HepG2 (cell line): Measurements from ENCODE around the gene ARL4D. TPM values are rescaled to one million over a fixed set of nuclear protein-coding genes. Genes with fewer than 3 reads are reported as not detected.

Source experiments
- ATAC-seq: fragments of 200-7000 bp; cut with Tn5 transposase; 3 replicates; pipeline ENCODE4 v1.9.1; 2020; ENCODE audit warnings: mild to moderate bottlenecking, moderate library complexity
- BruUV-seq: library from RNA; stranded (reverse); fragments of 400-500 nt; replicated peaks from 2 replicates; lab custom pipeline; 2021; lab: Mats Ljungman, UMichigan
- CTCF ChIA-PET: fragments of 300-600 bp; formaldehyde crosslinking; extraction: SDS; loops from one replicate; lab custom pipeline; 2021; ENCODE audit warnings: low total read pairs, inconsistent platforms, low intra/inter-chr PET ratio; lab: Yijun Ruan, JAX
- POLR2A ChIA-PET: fragments of 350-600 bp; sonication (Branson Sonifier 250); formaldehyde crosslinking; loops from one replicate; lab custom pipeline; 2020; ENCODE audit warnings: antibody characterized with exemption, inconsistent platforms; lab: Yijun Ruan, JAX
- DNase-seq: peaks from one replicate; pipeline ENCODE4 v3.0.0-alpha.2; 2015; ENCODE audit warnings: low spot score
- FAIRE-seq: peaks from 3 replicates; lab custom pipeline; 2011; peaks lifted over from hg19 to GRCh38; lab: Jason Lieb, UNC
- H2AFZ ChIP-seq: one replicate; pipeline ENCODE4 v1.6.1; 2011; ENCODE audit warnings: low read length, inconsistent platforms
- H3K27ac ChIP-seq: fragments of 300-600 bp; 3 replicates; pipeline ENCODE4 v1.8.0; 2011; ENCODE audit warnings: mixed run types, mild to moderate bottlenecking, mixed read lengths, low read length, inconsistent platforms; ENCODE audit not compliant: insufficient read depth; ENCODE audit errors: extremely low read length
- H3K27me3 ChIP-seq, 2 experiments: fragments of 200-600 bp in 1 of 2; 2 replicates in 1 of 2; 3 replicates in 1 of 2; pipeline versions ENCODE4 v1.6.0 to v1.8.0; 2011; ENCODE audit warnings: low read length in 2 of 2, mild to moderate bottlenecking in 2 of 2, moderate library complexity in 2 of 2, inconsistent platforms in 1 of 2; ENCODE audit not compliant: insufficient read depth in 2 of 2, control insufficient read depth in 1 of 2
- H3K36me3 ChIP-seq, 2 experiments: fragments of 200-600 bp in 1 of 2; replicated peaks in 1 of 2; 2 replicates in 1 of 2; 3 replicates in 1 of 2; pipeline versions ENCODE4 v1.5.1 to v1.8.0; 2011; ENCODE audit warnings: low read length in 2 of 2, inconsistent platforms in 1 of 2; ENCODE audit not compliant: insufficient read depth in 2 of 2, control insufficient read depth in 1 of 2
- H3K4me1 ChIP-seq: 2 replicates; pipeline ENCODE4 v1.5.1; 2012; ENCODE audit warnings: low read length, inconsistent platforms; ENCODE audit not compliant: insufficient read depth
- H3K4me2 ChIP-seq: 2 replicates; pipeline ENCODE4 v1.6.0; 2011; ENCODE audit warnings: low read depth, low read length, inconsistent platforms
- H3K4me3 ChIP-seq, 3 experiments: fragments of 200-600 bp in 1 of 3; sonication (generic), shearing (Covaris generic) in 1 of 3; replicated peaks in 1 of 3; 2 replicates each; pipeline ENCODE4 v1.5.1; 2011 to 2016; ENCODE audit warnings: low read length in 3 of 3, inconsistent platforms in 2 of 3, low read depth in 2 of 3, mild to moderate bottlenecking in 2 of 3, control low read depth in 1 of 3, mixed read lengths in 1 of 3; ENCODE audit not compliant: insufficient read depth in 1 of 3
- H3K79me2 ChIP-seq: one replicate; pipeline ENCODE4 v1.6.1; 2011; ENCODE audit warnings: low read length, inconsistent platforms; ENCODE audit not compliant: insufficient read depth
- H3K9ac ChIP-seq: 2 replicates; pipeline ENCODE4 v1.6.0; 2011; ENCODE audit warnings: mild to moderate bottlenecking, low read depth, low read length, inconsistent platforms; ENCODE audit not compliant: insufficient read depth
- H3K9me3 ChIP-seq: 2 replicates; pipeline ENCODE4 v1.5.1; 2012; ENCODE audit warnings: mild to moderate bottlenecking, low read length
- H4K20me1 ChIP-seq: 2 replicates; pipeline ENCODE4 v1.6.0; 2011; ENCODE audit warnings: inconsistent platforms, mild to moderate bottlenecking, low read length, moderate library complexity; ENCODE audit not compliant: insufficient read depth
- CREB1 ChIP-seq, 2 experiments: fragments of 450-650 bp in 1 of 2; IDR thresholded peaks; 2 replicates each; pipeline ENCODE4 v1.6.1; 2016 to 2017; ENCODE audit warnings: control low read depth in 1 of 2, mild to moderate bottlenecking in 1 of 2, missing compliant biosample characterization in 1 of 2, missing genetic modification characterization in 1 of 2
- KLF13 ChIP-seq: sonication (generic); formaldehyde crosslinking; IDR thresholded peaks from 2 replicates; pipeline ENCODE4 v1.4.0; 2020; ENCODE audit warnings: mild to moderate bottlenecking, missing genetic modification reagents
- KLF6 ChIP-seq: IDR thresholded peaks from 2 replicates; pipeline ENCODE4 v1.8.0; 2016; ENCODE audit warnings: missing biosample characterization, missing genetic modification reagents
- MEIS1 ChIP-seq: sonication (generic); formaldehyde crosslinking; IDR thresholded peaks from 2 replicates; pipeline ENCODE4 v1.9.0; 2021; ENCODE audit warnings: mild to moderate bottlenecking, missing genetic modification reagents, moderate library complexity, borderline replicate concordance
- MTF1 ChIP-seq: sonication (generic); formaldehyde crosslinking; IDR thresholded peaks from 2 replicates; pipeline ENCODE4 v1.5.0; 2020; ENCODE audit warnings: missing genetic modification reagents
- NBN ChIP-seq: fragments of 450-650 bp; conservative IDR thresholded peaks from 2 replicates; pipeline ENCODE4 v1.6.1; 2017
- NFE2 ChIP-seq: sonication (generic); formaldehyde crosslinking; IDR thresholded peaks from 2 replicates; pipeline ENCODE4 v1.4.0; 2020; ENCODE audit warnings: missing genetic modification reagents
- NPAS2 ChIP-seq: sonication (generic); formaldehyde crosslinking; IDR thresholded peaks from 2 replicates; pipeline ENCODE4 v1.8.0; 2022; ENCODE audit warnings: mild to moderate bottlenecking, missing genetic modification reagents, borderline replicate concordance
- PHF8 ChIP-seq: sonication (generic); formaldehyde crosslinking; IDR thresholded peaks from 2 replicates; pipeline ENCODE4 v1.5.0; 2020; ENCODE audit warnings: missing genetic modification reagents
- STAG1 ChIP-seq: sonication (generic); formaldehyde crosslinking; IDR thresholded peaks from 2 replicates; pipeline ENCODE4 v1.4.0; 2020; ENCODE audit warnings: missing genetic modification reagents
- ZNF251 ChIP-seq: sonication (generic); formaldehyde crosslinking; IDR thresholded peaks from 2 replicates; pipeline ENCODE4 v1.9.0; 2021; ENCODE audit warnings: mild to moderate bottlenecking, missing genetic modification reagents
- ZNF296 ChIP-seq: sonication (generic); formaldehyde crosslinking; conservative IDR thresholded peaks from 2 replicates; pipeline ENCODE4 v1.5.0; 2020; ENCODE audit warnings: mild to moderate bottlenecking, missing genetic modification reagents
- ZNF430 ChIP-seq: sonication (generic); formaldehyde crosslinking; IDR thresholded peaks from 2 replicates; pipeline ENCODE4 v1.9.0; 2021; ENCODE audit warnings: mild to moderate bottlenecking, missing genetic modification reagents
- ZNF776 ChIP-seq: sonication (generic); formaldehyde crosslinking; IDR thresholded peaks from 2 replicates; pipeline ENCODE4 v1.4.0; 2020; ENCODE audit warnings: mild to moderate bottlenecking, missing genetic modification reagents
- WGBS: methylation state at CpG from one replicate; pipeline ENCODE4 v1.1.6; 2017; ENCODE audit warnings: low lambda C conversion rate; 5-methylcytosine and 5-hydroxymethylcytosine counted together
- in situ Hi-C: cut with HindIII; loops from 2 replicates; pipeline ENCODE4 v1.10.0; 2017; ENCODE audit warnings: low pct_unique_long_range_greater_than_20kb; ENCODE audit not compliant: extremely low pct_ligation_motif_present
- intact Hi-C: fragments of 100-400 bp; cut with micrococcal nuclease; formaldehyde crosslinking; loops from one replicate; pipeline ENCODE4 v1.10.0; 2022; ENCODE audit not compliant: unreplicated experiment
- polyA plus RNA-seq, 8 experiments: library from polyadenylated mRNA; depleted of rRNA in 3 of 8; stranded (reverse) in 7 of 8; unstranded in 1 of 8; fragments of >200 nt; fragmentation: Illumina TruSeq in 4 of 8; extraction: Trizol in 4 of 8; gene quantifications; 2 replicates each; pipeline versions ENCODE4 v1.2.1 to v1.2.3, GENCODE V29; 2011 to 2016; ENCODE audit warnings: low read depth in 4 of 8, missing spikeins in 1 of 8, mixed read lengths in 1 of 8; ENCODE audit not compliant: insufficient read depth in 1 of 8
- total RNA-seq, 5 experiments: library from RNA; depleted of rRNA; stranded (reverse); fragments of >200 nt; fragmentation: Illumina TruSeq; extraction: Trizol; gene quantifications; 2 replicates each; pipeline ENCODE4 v1.2.3, GENCODE V29; 2016; ENCODE audit warnings: low read depth in 1 of 5
- TF ChIP-seq, protein P1 (sequence below): sonication (generic); formaldehyde crosslinking; IDR thresholded peaks from 2 replicates; pipeline ENCODE4 v1.9.0; 2022; ENCODE audit warnings: low read depth, missing genetic modification reagents
- TF ChIP-seq, protein P2 (sequence below): sonication (generic); formaldehyde crosslinking; IDR thresholded peaks from 2 replicates; pipeline ENCODE4 v1.8.1; 2023; ENCODE audit warnings: mild to moderate bottlenecking, missing genetic modification reagents, borderline replicate concordance
- TF ChIP-seq, protein P3 (sequence below): sonication (generic); formaldehyde crosslinking; conservative IDR thresholded peaks from 2 replicates; pipeline ENCODE4 v1.8.1; 2023; ENCODE audit warnings: missing genetic modification reagents
- TF ChIP-seq, protein P4 (sequence below): sonication (generic); formaldehyde crosslinking; IDR thresholded peaks from 2 replicates; pipeline ENCODE4 v1.8.0; 2022; ENCODE audit warnings: mild to moderate bottlenecking, missing genetic modification reagents, borderline replicate concordance

ARL4D gene
- total and polyA plus RNA-seq, 2 of the 13 experiments (the other 11 are each of a cell fraction or from before 2014, with no cell fraction given): 9.0 to 25.9 TPM

DNA sequence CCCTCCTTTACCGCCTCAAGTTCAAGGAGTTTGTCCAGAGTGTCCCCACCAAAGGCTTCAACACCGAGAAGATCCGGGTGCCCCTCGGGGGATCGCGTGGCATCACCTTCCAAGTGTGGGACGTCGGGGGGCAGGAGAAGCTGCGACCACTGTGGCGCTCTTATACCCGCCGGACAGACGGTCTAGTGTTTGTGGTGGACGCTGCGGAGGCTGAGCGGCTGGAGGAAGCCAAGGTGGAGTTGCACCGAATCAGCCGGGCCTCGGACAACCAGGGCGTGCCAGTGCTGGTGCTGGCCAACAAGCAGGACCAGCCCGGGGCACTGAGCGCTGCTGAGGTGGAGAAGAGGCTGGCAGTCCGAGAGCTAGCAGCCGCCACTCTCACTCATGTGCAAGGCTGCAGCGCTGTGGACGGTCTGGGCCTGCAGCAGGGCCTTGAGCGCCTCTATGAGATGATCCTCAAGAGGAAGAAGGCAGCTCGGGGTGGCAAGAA lies 1.1 kb downstream of the ARL4D start (continued):
- TF ChIP-seq, protein P1, sequence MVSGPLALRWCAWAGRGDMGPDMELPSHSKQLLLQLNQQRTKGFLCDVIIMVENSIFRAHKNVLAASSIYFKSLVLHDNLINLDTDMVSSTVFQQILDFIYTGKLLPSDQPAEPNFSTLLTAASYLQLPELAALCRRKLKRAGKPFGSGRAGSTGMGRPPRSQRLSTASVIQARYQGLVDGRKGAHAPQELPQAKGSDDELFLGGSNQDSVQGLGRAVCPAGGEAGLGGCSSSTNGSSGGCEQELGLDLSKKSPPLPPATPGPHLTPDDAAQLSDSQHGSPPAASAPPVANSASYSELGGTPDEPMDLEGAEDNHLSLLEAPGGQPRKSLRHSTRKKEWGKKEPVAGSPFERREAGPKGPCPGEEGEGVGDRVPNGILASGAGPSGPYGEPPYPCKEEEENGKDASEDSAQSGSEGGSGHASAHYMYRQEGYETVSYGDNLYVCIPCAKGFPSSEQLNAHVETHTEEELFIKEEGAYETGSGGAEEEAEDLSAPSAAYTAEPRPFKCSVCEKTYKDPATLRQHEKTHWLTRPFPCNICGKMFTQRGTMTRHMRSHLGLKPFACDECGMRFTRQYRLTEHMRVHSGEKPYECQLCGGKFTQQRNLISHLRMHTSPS (CRISPR knock-in tag): no peak
- TF ChIP-seq, protein P2, sequence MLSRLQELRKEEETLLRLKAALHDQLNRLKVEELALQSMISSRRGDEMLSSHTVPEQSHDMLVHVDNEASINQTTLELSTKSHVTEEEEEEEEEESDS (CRISPR knock-in tag): no peak
- TF ChIP-seq CREB1 (IDR thresholded peaks at IDR 0.05): no peak
- TF ChIP-seq CREB1 (CRISPR knock-in tag; IDR thresholded peaks at IDR 0.05): no peak
- peak; percentile 42 for TF ChIP-seq ZNF776 (CRISPR knock-in tag)
- TF ChIP-seq KLF13 (CRISPR knock-in tag): no peak

DNA sequence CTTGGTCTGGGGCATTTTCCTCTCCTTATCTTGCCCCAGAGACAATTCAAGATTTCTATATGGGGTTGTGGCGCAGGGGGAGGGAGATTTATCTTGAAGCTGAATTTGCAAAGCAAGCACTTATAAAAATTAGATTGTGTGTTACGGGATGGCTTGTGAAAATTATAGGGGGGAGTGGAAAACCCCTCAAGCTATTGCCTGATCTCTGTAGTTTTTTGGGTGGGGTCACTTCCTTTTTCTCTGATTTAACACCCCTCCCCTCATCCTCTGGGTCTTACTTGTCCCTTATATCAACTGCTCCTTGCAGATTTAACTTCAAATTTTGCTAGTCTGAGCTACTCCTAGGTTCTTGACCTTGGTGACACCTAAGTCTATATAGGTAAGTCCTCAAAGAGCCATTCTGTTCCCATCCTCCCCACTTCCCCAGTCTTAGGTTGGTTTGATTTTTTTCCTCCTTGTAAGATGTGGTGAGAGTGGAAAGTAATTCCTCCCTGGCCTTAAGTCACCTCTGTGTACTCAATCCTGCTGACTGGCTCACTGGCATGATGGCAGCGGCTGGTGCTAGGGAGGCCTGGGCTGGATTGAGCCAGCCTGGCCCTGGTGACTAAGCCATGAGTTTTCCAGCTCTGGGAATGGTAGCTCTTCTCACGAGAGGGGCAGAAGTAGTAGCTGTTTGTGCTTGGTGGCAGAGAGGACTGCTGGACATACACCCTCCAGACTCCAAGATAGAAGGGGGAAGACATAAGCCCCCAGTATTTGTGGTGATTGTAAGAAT lies 2.3 kb downstream of the ARL4D start:
- peaks cover 28% of the 10 kb centered on the region for H3K79me2 ChIP-seq
- WGBS: 77% methylated on average over 4 of the region's 4 CpGs
- H3K27me3 ChIP-seq: no peaks in the 10 kb centered on the region; a peak in 1 of 5 replicates
- DNase-seq (no peak), ATAC-seq (no peak), FAIRE-seq (no peak)
- peak overlapping the region in 2 of 3 experiments; percentile 27 to 77; a peak in 2 of 6 replicates for H3K4me3 ChIP-seq
- in situ Hi-C loops: no loop called here
- no TSS peak for BruUV-seq
- H3K4me2 ChIP-seq: peak overlapping the region; percentile 100
- H3K9me3 ChIP-seq: no peaks in the 10 kb centered on the region
- no peak overlapping the region for H3K27ac ChIP-seq
- CTCF ChIA-PET: no interaction called here
- H4K20me1 ChIP-seq: peaks cover 14% of the 10 kb centered on the region; the same call in 1 of the 2 replicates
- intact Hi-C loops: no loop called here
- peaks cover 67% of the 10 kb centered on the region for H3K4me1 ChIP-seq
- H2AFZ ChIP-seq: no peak overlapping the region
- peak overlapping the region; percentile 87; the same call in 1 of the 2 replicates for H3K9ac ChIP-seq
- H3K36me3 ChIP-seq: peaks cover 0 to 2% of the 10 kb centered on the region in 2 experiments; a peak in 2 of 5 replicates
- POLR2A ChIA-PET: interaction anchor here (0.7 to 13.3 kb wide), 12 partner anchors 8 to 80 kb away, joined by 3 to 485 read pairs (median 6); partner anchors contain the start of gene DHX8
- TF ChIP-seq ZNF251 (CRISPR knock-in tag) (no peak), MEIS1 (CRISPR knock-in tag) (no peak), NFE2 (CRISPR knock-in tag) (no peak), KLF6 (no peak), ZNF430 (CRISPR knock-in tag) (no peak), ZNF296 (CRISPR knock-in tag) (no peak), MTF1 (no peak), NBN (no peak), PHF8 (no peak), NPAS2 (no peak), STAG1 (CRISPR knock-in tag) (no peak)
- TF ChIP-seq, protein P3, sequence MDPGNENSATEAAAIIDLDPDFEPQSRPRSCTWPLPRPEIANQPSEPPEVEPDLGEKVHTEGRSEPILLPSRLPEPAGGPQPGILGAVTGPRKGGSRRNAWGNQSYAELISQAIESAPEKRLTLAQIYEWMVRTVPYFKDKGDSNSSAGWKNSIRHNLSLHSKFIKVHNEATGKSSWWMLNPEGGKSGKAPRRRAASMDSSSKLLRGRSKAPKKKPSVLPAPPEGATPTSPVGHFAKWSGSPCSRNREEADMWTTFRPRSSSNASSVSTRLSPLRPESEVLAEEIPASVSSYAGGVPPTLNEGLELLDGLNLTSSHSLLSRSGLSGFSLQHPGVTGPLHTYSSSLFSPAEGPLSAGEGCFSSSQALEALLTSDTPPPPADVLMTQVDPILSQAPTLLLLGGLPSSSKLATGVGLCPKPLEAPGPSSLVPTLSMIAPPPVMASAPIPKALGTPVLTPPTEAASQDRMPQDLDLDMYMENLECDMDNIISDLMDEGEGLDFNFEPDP: no peak
- TF ChIP-seq, protein P4, sequence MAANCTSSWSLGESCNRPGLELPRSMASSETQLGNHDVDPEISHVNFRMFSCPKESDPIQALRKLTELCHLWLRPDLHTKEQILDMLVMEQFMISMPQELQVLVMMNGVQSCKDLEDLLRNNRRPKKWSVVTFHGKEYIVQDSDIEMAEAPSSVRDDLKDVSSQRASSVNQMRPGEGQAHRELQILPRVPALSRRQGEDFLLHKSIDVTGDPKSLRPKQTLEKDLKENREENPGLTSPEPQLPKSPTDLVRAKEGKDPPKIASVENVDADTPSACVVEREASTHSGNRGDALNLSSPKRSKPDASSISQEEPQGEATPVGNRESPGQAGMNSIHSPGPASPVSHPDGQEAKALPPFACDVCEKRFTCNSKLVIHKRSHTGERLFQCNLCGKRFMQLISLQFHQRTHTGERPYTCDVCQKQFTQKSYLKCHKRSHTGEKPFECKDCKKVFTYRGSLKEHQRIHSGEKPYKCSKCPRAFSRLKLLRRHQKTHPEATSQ: no peak
